GM18499 (cell line): ENCODE measurements around the gene UBE3B.
"Not testable (repeated sequence)": the region's sequence is repeated elsewhere in the genome, so short reads cannot be mapped to it uniquely, and the experiment has no call there.

Source experiments
- ATAC-seq: cut with Tn5 transposase; IDR thresholded peaks from one replicate; pipeline ENCODE4 v1.9.1; 2021; ENCODE audit warnings: moderate number of reproducible peaks; ENCODE audit not compliant: insufficient read depth, unreplicated experiment

Gene UBE3B, protein sequence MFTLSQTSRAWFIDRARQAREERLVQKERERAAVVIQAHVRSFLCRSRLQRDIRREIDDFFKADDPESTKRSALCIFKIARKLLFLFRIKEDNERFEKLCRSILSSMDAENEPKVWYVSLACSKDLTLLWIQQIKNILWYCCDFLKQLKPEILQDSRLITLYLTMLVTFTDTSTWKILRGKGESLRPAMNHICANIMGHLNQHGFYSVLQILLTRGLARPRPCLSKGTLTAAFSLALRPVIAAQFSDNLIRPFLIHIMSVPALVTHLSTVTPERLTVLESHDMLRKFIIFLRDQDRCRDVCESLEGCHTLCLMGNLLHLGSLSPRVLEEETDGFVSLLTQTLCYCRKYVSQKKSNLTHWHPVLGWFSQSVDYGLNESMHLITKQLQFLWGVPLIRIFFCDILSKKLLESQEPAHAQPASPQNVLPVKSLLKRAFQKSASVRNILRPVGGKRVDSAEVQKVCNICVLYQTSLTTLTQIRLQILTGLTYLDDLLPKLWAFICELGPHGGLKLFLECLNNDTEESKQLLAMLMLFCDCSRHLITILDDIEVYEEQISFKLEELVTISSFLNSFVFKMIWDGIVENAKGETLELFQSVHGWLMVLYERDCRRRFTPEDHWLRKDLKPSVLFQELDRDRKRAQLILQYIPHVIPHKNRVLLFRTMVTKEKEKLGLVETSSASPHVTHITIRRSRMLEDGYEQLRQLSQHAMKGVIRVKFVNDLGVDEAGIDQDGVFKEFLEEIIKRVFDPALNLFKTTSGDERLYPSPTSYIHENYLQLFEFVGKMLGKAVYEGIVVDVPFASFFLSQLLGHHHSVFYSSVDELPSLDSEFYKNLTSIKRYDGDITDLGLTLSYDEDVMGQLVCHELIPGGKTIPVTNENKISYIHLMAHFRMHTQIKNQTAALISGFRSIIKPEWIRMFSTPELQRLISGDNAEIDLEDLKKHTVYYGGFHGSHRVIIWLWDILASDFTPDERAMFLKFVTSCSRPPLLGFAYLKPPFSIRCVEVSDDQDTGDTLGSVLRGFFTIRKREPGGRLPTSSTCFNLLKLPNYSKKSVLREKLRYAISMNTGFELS

DNA sequence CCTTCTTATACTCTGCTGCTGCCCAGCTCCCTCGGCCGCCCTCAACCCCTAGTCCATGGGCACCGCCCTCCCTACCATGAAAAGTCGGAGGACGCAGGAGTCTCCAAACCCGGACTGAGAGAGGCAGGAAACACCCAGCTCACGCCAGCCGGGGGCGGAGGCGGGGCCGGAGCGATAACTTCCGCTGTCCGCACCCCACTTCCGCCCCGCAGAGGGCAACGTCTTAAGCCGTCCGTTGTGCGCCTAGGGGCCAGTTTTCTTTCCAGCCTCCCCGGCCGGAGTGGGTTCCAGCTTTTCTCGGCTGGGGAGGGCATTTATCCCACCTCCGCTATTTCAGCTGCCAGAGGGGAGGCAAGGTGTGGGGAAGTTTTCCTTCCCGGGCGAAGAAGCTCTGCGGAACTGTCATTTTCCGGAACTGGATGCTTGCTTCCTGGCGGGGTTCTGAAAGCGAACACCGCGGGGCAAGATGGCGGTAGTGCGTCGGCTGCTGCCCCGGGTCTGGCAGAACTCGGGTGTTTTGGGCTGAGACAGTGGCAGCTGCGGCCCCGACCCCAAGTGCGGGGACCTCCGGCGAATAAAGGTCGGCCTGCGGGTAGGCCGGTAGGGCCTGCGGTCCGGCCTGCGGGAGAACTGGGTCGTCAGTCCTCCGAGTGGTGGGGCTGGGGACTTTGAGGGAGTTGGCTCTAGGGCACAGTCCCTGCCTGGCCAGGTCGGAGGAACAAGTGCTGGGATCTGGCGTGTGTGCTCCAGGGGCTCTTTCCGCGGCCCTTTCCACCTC, at the start of gene UBE3B, which contains the start of gene KCTD10:
Gene UBE3B (plus strand): TSS at position 450 of the 778 bp plus-strand sequence. CDS start 5,918 bp downstream, outside the sequence.
Gene KCTD10 (minus strand): TSS at position 116 of the 778 bp plus-strand sequence. CDS start 38 bp downstream, at position 78.
- ATAC-seq: no peak

DNA sequence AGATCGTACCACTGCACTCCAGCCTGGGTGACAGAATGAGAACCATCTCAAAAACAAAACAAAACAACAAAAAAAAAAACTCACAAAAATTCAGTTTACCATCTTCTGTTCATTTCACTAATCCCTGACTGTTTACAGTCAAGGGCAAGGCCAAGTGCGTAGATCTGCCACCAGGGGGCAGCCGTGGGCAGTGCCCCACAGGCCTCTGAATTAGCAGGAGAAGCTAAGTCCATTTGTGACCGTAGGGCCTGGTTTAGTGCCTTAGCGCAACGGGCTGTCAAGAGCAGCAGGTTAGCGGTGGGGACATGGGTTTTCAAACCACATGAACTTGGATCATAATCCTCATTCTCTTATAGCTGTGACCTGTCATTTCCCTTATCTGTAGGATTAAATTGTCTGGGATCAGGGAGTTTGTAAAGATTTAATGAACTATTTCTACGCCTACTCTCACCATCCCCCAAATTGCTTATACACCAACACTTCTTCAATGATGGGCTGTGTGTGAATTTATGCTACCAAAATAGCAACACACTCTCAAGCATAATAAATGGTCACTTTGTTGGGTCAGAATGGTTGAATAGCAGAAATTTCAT, 49.3 kb upstream of the UBE3B start:
- no peak for ATAC-seq

- not testable (repeated sequence) for ATAC-seq
Observed at GRCh38 chr12:109428804-109429203, 48.6 kb upstream of the UBE3B start.

- ATAC-seq: no peak
Observed at GRCh38 chr12:109430244-109430643, 47.2 kb upstream of the UBE3B start.

- no peak for ATAC-seq
Observed at GRCh38 chr12:109432431-109432830, 45.0 kb upstream of the UBE3B start.

GRCh38 chr12:109432842-109433304, 44.6 kb upstream of the UBE3B start:
- ATAC-seq: no peak

GRCh38 chr12:109433618-109434017, 43.8 kb upstream of the UBE3B start:
- no peak for ATAC-seq

- no peak for ATAC-seq
Observed at GRCh38 chr12:109434582-109434981, 42.9 kb upstream of the UBE3B start.

DNA sequence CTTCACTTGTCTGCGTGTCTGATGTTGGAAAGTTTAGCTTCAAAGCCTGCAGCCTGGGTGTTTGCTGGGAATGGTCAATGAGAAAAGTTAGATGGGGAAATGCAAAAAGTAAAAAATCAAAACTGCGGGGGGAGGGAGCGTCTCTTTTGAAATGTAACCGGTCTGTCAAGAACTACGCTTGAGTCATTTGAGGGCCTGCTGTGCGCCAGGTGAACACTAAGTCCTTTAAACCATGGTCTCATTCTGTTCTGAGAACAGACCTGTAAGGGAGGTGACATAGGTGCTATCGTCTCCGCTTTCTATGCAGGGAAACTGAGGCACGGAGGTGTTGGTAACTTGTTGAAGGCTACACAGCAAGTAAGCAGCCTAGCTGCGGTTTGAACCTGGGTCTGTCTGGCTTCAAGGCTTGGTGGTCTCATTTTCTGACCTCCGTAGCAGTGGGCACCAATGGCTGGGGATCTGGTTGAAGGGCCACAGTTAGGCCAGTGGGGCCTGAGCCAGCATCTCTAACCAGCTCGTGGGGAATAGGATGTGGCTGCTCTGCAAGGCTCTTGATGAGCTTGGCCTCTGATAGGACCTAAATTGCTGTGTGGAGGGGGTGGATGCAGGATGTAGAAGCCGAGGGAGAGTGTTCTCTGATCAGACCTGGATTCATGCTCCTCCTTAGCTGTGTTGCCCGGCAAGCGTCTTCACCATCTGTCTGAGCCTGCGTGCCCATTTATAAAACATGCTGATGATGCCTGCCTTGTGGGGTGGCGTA, 41.8 kb upstream of the UBE3B start:
- ATAC-seq: no peak

DNA sequence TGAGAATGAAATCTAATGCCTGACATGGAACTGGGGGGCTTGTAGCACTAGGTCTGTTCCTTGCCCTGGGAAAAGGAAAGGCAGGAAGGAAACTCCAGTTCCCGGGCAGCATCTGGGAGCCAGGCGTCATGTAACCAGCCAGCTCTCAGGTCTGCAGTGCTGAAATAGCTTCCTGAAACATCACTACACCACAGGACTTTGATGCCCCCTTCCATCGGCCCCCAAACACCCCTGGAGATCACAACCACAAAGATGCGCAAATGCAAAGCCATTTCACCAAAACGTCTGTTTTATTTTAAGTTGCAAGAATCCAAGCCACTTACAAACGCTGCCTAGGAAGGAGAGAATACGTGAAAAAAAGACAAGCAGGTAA, 41.3 kb upstream of the UBE3B start:
- no peak for ATAC-seq

GRCh38 chr12:109439181-109439580, 38.3 kb upstream of the UBE3B start:
- no peak for ATAC-seq

GRCh38 chr12:109439951-109440350, 37.5 kb upstream of the UBE3B start:
- not testable (repeated sequence) for ATAC-seq

- ATAC-seq: no peak
Observed at GRCh38 chr12:109440851-109441490, 36.5 kb upstream of the UBE3B start.

DNA sequence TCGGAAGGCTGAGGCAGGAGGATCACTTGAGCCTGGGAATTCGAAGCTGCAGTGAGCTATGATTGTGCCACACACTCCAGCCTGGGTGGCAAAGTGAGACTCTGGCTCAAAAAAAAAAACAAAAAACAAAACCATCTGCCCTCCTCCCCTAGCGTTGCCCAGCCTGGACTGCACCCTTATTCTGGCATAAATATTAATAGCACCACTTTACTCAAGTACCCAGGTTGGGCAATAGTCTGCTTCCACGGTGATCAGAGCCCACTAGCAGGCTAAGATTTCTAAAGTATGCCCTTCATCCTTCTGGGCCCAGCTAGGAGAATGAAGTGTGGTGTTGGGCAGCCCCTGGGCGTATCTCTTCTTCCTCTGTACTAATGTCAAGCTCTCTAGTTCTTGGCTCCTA, 33.6 kb upstream of the UBE3B start:
- no peak for ATAC-seq

- no peak for ATAC-seq
Observed at GRCh38 chr12:109444259-109444658, 33.2 kb upstream of the UBE3B start.

- ATAC-seq: no peak
Observed at GRCh38 chr12:109445191-109445609, 32.2 kb upstream of the UBE3B start.

DNA sequence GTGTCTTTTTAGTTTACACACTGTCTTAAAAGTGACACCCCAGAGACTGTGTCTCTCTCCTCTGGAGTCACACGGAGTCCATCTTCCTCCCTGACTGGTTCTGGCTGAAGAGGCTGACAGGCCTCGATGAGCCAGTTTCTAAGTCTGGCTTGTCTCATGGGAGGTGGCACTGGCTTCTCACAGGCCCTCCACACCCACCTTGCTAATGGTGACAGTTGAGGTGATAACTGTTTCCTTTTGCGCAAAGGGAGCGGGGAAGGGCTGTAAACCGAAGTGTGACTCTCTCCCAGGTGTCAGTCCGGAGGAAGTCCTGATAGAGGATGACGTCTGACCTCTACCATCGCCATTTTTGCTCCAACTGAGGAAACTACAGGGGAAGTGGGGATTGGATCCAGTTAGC, 30.6 kb upstream of the UBE3B start:
- ATAC-seq: no peak

DNA sequence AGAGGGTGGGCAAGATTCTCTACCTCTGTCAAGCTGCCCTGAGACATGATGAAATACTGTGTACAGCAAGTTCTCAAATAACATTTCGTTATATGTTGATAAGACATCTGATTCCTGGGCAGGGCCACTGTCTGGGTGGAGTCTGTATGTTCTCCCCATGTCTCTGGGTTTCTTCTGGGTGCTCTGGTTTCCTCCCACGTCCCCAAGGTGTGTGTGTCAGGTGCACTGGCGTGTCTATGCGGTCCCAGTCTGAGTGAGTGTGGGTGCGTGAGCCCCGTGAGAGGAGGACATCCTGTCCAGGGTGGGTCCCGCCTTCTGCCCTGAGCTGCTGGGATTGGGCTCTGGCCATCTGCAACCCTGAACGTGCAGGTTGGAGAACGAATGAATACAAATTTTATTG, 30.0 kb upstream of the UBE3B start:
- ATAC-seq: no peak
